Peyer's patch (tissue), 4 donors: ENCODE measurements around the gene TNFRSF4. TPM values are rescaled to one million over a fixed set of nuclear protein-coding genes. Genes with fewer than 3 reads are reported as not detected.

Experiments used
- DNase-seq, 3 donors: peaks; one replicate each; pipeline ENCODE4 v3.0.0-alpha.2; 2017 to 2019
- H3K27ac ChIP-seq, 4 donors: fragments of 200-600 bp; sonication (generic); one replicate each; pipeline ENCODE4 v1.5.1; 2016 to 2019
- H3K27me3 ChIP-seq, 2 donors: fragments of 200-600 bp; sonication (generic); one replicate each; pipeline ENCODE4 v1.5.1; 2019
- H3K36me3 ChIP-seq, 3 donors: fragments of 200-600 bp; sonication (generic); one replicate each; pipeline ENCODE4 v1.5.1; 2016 to 2019
- H3K4me1 ChIP-seq, 4 donors: fragments of 200-600 bp; sonication (generic); one replicate each; pipeline ENCODE4 v1.5.1; 2016 to 2019
- H3K4me3 ChIP-seq, 4 donors: fragments of 200-600 bp; sonication (generic); 1 replicate in 3 of 4; 2 replicates in 1 of 4; pipeline ENCODE4 v1.5.1; 2016 to 2019; ENCODE audit warnings: mild to moderate bottlenecking in 1 of 4
- H3K9me3 ChIP-seq, 4 donors: fragments of 200-600 bp; sonication (generic); one replicate each; pipeline ENCODE4 v1.5.1; 2016 to 2019; ENCODE audit warnings: mild to moderate bottlenecking in 1 of 4
- CTCF ChIP-seq, 6 experiments: fragments of 450-650 bp in 4 of 6; fragments of 200-600 bp in 2 of 6; sonication (generic) in 1 of 6; IDR thresholded peaks; one replicate each; pipeline ENCODE4 v1.5.1; 2017 to 2019; ENCODE audit warnings: antibody characterized with exemption in 6 of 6, mild to moderate bottlenecking in 3 of 6, moderate library complexity in 1 of 6
- POLR2A ChIP-seq, 2 donors: fragments of 450-650 bp; IDR thresholded peaks; one replicate each; pipeline ENCODE4 v1.5.1; 2017; ENCODE audit warnings: antibody characterized with exemption in 2 of 2, mild to moderate bottlenecking in 2 of 2, moderate library complexity in 2 of 2
- total RNA-seq, 4 donors: library from RNA; depleted of rRNA; stranded (reverse); fragments of >200 nt; gene quantifications; one replicate each; pipeline ENCODE4 v1.1.0, GENCODE V29; 2016

TNFRSF4 gene
- total RNA-seq, 4 donors from 2014 or later: 1.6 to 9.1 (median 2.8) TPM; not detected in 1

GRCh38 chr1:1189111-1189510, 24.8 kb downstream of the TNFRSF4 start:
- Histone ChIP-seq H3K36me3 (no peaks in the 10 kb centered on the region), H3K4me3 (no peak overlapping the region), H3K9me3 (no peaks in the 10 kb centered on the region), H3K27me3 (no peaks in the 10 kb centered on the region), H3K27ac (no peak overlapping the region), H3K4me1 (no peaks in the 10 kb centered on the region)
- no peak for TF ChIP-seq CTCF (IDR thresholded peaks at IDR 0.05)
- no peak for TF ChIP-seq POLR2A (IDR thresholded peaks at IDR 0.05)
- no peak for DNase-seq

GRCh38 chr1:1187938-1188337, 26.0 kb downstream of the TNFRSF4 start:
- no peak for DNase-seq
- no peaks in the 10 kb centered on the region for H3K4me1 ChIP-seq
- no peaks in the 10 kb centered on the region for H3K36me3 ChIP-seq
- no peak overlapping the region for H3K4me3 ChIP-seq
- no peak for TF ChIP-seq POLR2A (IDR thresholded peaks at IDR 0.05)
- no peak for TF ChIP-seq CTCF (IDR thresholded peaks at IDR 0.05)
- H3K27me3 ChIP-seq: no peaks in the 10 kb centered on the region
- no peak overlapping the region for H3K27ac ChIP-seq
- H3K9me3 ChIP-seq: no peaks in the 10 kb centered on the region

- H3K36me3 ChIP-seq: no peaks in the 10 kb centered on the region
- no peaks in the 10 kb centered on the region for H3K27me3 ChIP-seq
- no peak overlapping the region for H3K4me3 ChIP-seq
- DNase-seq: peak in 1 of 3 donors; percentile 41
- no peak overlapping the region for H3K27ac ChIP-seq
- TF ChIP-seq CTCF (IDR thresholded peaks at IDR 0.05) (no peak), POLR2A (IDR thresholded peaks at IDR 0.05) (no peak)
- no peaks in the 10 kb centered on the region for H3K9me3 ChIP-seq
- H3K4me1 ChIP-seq: no peaks in the 10 kb centered on the region
These were observed 28.7 kb downstream of the TNFRSF4 start for GRCh38 chr1:1185101-1185765.

GRCh38 chr1:1183833-1184775, 29.8 kb downstream of the TNFRSF4 start:
- TF ChIP-seq POLR2A (IDR thresholded peaks at IDR 0.05): no peak
- TF ChIP-seq CTCF (IDR thresholded peaks at IDR 0.05): no peak
- H3K4me1 ChIP-seq: no peaks in the 10 kb centered on the region
- no peak overlapping the region for H3K27ac ChIP-seq
- no peaks in the 10 kb centered on the region for H3K9me3 ChIP-seq
- no peaks in the 10 kb centered on the region for H3K27me3 ChIP-seq
- no peak overlapping the region for H3K4me3 ChIP-seq
- H3K36me3 ChIP-seq: no peaks in the 10 kb centered on the region
- peak in 1 of 3 donors; percentile 43 for DNase-seq

GRCh38 chr1:1183221-1183747, 30.7 kb downstream of the TNFRSF4 start:
- no peak overlapping the region for H3K27ac ChIP-seq
- no peak for TF ChIP-seq POLR2A (IDR thresholded peaks at IDR 0.05)
- no peak for TF ChIP-seq CTCF (IDR thresholded peaks at IDR 0.05)
- H3K4me3 ChIP-seq: no peak overlapping the region
- no peaks in the 10 kb centered on the region for H3K9me3 ChIP-seq
- no peaks in the 10 kb centered on the region for H3K36me3 ChIP-seq
- no peaks in the 10 kb centered on the region for H3K27me3 ChIP-seq
- no peaks in the 10 kb centered on the region for H3K4me1 ChIP-seq
- peak in 1 of 3 donors; percentile 42 for DNase-seq
